Cardiac septum (tissue), 1 donor: ENCODE results near the gene RTL1. TPM values are rescaled to one million over a fixed set of nuclear protein-coding genes. Genes with fewer than 3 reads are reported as not detected.

ENCODE experiments used
- DNase-seq: peaks from one replicate; pipeline ENCODE4 v3.0.0-alpha.2; 2020; ENCODE audit warnings: low spot score
- intact Hi-C: fragments of 100-400 bp; cut with DNase I; formaldehyde crosslinking; loops from one replicate; pipeline ENCODE4 v1.14.0; 2022
- total RNA-seq: library from RNA; stranded (reverse); fragmentation: NEBNext Ultra II Directional; extraction: Animal tissue kit (Norgen Biotek cat#: 25700); gene quantifications from one replicate; pipeline ENCODE4 v1.2.1, GENCODE V29; 2021
- donor health status: DM: no; HTN: no; CAD: no.

The RTL1 gene
- total RNA-seq, 1 donor from 2014 or later = not detected

GRCh38 chr14:100857233-100857922 is 46.1 kb downstream of the RTL1 start:
- intact Hi-C loops = no loop called here
- DNase-seq = no peak

DNA sequence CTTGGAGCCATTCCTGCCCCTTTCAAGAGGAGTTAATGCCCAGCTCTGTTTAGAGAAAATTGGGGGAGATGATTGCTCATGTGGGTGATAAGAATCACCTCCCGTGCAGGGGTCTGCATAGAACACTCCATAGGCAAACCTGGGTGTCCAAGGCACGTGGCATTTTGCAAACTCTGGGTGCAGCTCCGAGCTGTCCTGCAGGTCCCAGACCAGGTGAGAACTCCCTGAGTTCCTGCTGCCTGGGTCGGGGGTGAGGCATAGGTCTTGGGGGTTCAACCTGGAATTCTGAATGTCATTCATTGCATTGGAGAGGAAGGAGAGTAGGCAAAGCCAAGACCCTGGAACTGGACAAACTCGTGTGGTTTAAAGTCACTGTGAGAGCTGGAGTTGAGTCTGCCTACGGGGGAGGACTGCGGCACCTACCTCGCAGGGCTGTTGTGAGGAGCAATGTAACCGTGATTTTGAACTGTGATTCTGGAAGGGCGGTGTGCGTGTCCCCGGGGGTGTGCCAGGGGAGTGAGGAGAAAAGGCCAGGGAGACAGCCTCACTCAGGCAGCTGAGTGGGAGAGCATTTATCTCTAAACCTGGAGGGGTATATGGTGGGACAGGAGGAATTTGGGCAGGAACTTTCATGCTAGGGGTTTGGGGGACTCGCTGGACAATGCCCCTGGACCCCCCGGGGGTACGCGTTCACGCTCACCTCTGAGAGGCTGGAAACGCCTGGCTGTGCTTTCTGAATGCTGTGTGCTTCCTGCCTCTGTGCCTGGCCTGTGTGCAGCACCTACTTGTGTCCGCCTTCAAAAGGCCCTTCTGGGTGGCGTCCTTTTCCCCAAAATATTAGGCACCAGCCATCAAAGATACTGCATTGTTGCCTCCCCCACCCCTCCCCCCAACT is 47.2 kb downstream of the RTL1 start:
- intact Hi-C loops = no loop called here
- no peak for DNase-seq

DNA sequence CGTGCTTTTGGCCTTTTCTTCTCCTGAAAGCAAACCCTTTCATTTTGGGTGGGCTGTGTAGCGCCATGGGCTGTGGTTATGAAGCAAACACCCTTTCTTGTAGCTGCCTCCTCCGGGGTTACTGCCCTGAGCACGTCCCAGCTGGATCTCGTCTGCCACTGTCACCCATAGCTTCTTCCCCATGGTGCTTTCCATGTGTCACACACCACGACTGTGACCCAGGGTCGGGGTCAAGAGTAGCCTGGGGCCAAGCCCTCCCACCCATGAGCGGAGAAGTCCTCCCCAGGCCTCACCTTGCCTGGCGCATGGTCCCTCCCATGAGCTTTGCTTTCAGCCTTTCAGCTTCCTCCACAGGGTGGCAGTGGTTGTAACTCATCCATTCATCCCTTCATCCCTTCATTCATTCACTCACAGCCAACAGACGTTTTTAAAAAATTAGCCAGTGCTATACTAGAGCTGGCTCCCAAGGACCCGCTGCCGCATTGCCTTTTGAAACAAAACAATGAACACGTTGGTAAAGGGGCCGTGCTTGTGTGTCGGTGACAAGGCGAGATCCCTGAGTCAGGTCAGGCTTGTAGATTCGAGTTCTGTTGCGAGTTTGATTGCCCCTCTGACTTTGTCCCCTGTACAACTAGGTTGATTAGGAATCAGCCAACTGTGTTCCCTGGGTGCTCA is 48.1 kb downstream of the RTL1 start:
- intact Hi-C loops = no loop called here
- DNase-seq = no peak

DNA sequence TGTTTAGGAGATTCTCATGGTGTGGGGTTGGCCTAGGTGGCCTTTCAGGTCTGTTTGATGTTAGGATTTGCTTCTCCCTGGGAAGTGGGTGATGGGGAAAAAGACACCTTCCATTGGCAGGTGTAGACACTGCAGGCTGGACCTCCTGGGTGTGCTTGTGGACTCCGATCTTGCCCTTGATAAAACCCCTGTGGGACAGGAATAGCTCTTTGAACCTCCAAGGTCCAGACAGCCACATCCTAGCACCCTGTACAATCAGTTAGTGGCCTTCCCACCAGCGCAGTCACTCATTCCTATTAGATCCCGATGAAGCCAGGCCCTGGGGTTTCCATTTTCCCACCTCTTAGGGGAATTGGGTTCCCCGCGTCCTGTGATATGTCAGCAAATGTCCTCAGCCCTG is 49.1 kb downstream of the RTL1 start:
- intact Hi-C loops = no loop called here
- DNase-seq = no peak

- DNase-seq = no peak
- intact Hi-C loops = no loop called here
Measured at GRCh38 chr14:100851946-100852620, 51.4 kb downstream of the RTL1 start.

DNA sequence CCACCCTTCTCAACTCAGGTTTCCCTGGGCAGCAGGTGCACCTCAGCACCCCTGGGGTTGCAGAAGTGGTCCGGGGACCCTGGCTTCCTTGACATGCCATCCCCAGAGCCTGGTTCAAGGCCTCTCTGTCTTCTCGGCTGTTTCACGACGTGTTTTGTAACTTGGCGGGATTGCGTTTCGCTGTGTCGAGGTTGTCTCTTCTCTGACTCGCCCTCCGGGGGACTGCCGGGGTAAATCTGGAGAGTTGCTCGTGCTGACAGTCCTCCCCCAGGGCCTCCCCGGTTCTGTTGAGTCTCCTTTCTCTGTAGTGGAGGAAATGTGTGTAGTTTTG is 52.0 kb downstream of the RTL1 start:
- intact Hi-C loops = no loop called here
- DNase-seq = no peak

DNA sequence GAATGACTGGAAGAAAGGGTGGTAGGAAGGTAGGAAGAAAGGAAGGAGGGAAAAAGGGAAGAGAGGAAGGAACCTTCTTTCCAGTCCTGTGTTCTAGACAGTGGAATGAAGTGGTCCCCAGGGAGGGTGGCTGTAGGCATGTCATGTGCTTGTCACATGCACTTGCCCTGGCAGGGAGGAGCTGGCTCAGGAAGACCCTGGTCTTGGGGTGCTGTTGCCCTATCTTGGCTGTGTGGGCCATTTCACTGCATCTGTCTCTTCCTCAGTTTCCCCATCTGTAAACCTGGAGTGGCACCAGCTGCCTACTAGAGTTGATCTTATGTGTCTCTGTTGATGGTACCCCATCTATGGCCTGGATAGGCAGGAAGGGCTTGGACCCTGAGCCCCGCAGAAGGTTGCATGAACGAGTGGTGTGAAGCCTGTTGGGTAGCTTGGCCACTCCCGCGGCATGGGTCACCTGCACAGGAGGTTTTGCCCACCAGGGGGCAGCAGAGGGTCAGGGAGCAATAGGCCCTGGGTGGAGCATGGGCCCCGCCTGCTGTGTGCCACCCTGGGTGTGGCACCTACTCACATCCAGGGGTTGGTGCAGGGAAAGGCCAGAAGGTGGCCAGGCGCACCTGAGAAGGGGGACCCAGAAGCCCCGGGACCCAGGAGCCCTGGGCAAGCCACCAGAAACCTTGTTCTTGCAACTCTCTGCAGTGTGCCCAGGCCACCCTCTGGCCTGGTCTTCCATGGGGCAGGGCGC is 52.5 kb downstream of the RTL1 start:
- DNase-seq = peak; percentile 83
- intact Hi-C loops = no loop called here

- intact Hi-C loops = no loop called here
Measured at GRCh38 chr14:100849115-100849781, 54.3 kb downstream of the RTL1 start.

GRCh38 chr14:100846309-100846859 is 57.1 kb downstream of the RTL1 start:
- DNase-seq = no peak
- intact Hi-C loops = no loop called here

More at GRCh38 chr14:100849115-100849781, 54.3 kb downstream of the RTL1 start:
- DNase-seq = no peak

DNA sequence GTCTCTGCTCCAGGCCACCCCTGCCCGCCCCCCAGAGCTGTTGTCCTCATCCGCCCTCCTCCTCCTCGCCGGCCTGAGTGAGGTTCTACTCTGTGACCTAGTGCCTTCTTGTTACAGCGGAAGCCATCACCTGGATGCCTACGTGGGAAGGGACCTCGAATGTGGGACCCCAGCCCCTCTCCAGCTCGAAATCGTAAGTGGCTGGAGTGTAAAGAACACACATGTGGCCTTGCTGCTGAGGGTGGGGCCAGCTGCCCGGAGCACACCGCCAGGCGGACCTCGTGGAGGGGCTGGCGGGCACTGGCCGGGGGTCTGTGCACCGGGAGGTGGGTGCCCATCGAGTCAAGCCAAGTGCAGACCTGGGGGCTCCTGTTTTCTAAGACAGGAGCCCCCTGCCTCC is 58.2 kb downstream of the RTL1 start:
- DNase-seq = no peak

GRCh38 chr14:100844846-100845245 is 58.7 kb downstream of the RTL1 start:
- no peak for DNase-seq
- intact Hi-C loops = no loop called here

More for the DNA sequence above, 58.2 kb downstream of the RTL1 start:
- intact Hi-C loops = no loop called here

GRCh38 chr14:100844421-100844820 is 59.1 kb downstream of the RTL1 start:
- no peak for DNase-seq
- intact Hi-C loops = no loop called here

DNA sequence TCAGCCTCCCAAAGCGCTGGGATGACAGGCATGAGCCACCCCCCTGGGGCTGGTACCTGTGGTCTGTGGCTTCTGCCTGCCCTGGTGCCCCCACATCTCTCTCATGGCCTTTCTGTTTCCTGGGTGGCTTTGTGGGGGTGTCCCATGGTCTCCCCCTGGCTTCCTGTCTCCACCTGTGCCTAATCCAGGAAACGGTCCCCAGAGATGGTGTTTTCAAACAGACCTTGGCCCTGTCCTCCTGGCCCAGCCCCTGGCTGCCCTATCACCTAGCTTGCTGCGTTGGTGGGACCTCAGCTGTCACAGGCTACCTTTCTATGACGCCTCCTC is 59.5 kb downstream of the RTL1 start:
- intact Hi-C loops = no loop called here
- no peak for DNase-seq

DNA sequence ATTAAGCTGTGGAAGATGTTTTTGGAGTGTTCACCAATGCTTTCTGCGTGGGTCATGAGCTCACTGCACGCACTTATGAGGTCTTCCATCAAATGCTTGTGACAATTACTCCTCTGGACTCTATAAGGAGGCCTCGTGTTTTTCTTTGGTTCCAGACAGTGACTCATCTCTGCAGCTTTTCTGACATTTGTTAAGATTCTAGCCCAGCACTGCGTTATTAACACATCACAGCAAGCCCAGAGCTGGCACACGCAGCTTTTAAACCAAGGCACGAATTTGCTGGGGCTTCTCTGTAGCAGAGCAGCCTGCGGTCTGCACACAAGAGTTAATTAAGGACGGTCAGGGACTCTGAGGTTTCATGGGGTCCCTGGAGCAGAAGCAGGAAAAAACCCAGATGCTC is 60.7 kb downstream of the RTL1 start:
- intact Hi-C loops = no loop called here
- no peak for DNase-seq

DNA sequence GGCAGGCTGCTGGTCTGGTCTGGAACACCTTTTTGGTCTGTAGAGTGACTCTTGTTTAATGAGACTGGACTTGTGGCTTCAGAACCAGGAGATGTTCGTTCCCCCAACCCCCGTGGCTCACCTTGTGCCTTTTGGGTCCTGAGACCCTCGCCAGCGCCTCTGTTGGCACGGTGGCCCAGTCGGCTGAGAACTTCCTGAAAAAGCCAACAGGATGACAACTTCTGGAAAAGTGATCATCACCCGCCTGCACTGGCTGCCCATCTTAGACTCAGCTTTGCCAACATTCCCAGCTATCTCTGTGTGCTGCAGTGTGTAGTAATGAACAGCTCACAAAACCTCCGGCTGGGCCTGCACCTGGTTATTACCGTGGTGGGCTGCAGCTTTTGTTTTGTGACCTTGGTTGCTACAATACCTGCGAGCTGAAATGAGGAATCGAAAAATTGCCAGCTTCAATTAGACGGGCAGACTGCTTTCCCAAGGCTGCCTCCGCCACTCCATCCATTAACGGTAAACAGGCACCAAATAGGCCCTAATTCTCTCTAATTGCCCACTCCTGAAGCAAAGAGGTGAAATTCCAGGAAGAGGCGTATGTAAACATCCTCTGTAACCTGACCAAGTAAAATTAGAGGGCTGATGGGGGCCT is 61.6 kb downstream of the RTL1 start:
- DNase-seq = no peak
- intact Hi-C loops = no loop called here

DNA sequence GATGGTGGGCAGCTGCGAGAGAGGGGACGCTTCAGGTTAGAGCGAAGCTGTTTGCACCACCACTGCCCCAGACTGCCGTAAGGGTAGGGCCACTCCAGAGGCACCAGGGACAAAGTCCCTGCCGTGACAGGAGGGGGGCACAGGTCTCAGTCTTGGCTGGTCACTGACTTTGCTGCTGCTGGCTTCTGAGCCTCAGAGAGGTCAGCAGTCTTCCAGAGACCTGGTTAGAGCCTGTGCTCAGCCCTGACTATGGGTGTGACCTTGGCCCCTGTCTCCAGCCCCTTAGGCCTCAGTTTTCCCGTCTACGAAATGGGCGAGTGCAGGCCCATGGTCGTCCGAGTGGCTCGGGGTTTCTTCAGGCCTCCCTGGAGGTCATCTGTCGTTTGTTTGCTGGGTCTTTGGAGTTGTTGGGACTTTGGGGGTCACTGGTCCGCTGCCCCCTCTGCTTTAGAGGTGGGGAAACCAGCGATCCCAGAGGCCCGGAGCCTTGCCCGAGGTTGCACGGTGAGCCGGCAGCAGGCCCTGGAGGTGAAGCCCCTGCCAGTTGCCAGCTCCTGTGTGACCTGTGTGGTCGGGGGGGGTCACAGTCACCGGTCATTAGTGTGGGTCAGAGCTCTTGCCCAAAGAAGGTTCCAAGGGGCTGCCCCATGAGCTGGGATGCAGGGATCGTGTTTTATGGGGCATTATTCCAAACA is 62.3 kb downstream of the RTL1 start:
- intact Hi-C loops = no loop called here
- no peak for DNase-seq

DNA sequence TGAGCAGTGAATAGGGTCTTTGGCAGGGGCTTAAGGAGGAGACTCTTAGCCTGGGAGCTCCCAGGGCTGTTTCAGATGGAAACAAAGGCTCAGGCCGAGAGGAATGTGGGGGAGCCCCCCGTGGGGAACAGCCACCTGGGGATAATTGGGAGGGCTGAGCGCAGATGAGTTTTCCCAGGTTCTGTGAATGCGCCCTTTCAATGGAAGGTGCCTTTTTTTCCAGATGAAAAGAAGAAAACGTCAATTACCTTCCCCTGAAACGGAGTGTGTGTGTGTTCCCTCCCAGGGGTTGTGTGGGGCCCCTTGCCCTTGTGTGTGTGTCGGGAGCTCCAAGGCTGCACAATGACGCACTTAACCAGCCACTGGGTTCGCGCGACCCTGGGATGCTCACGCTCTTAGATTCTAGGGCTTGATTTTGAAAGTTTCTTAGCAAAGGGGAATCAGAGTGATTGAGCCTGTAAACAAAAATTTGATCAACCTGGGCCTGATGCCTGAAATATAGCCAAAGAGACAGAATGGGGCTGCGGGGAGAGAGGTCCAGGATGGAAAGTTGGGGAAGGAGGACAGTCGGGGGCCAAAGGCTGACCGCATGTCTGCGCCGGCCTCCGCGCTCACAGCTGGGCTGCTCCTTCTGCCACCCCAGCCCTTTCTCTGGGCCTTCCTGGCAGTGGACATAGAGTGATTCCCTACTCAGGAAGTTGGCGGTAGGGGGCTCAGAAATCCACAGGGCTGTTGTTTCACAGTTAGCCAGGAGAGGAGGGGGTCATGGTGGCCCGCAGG is 63.0 kb downstream of the RTL1 start:
- DNase-seq = no peak
- intact Hi-C loops = no loop called here
